Activated CD8-positive, alpha-beta memory T cell treated with anti-CD3 and anti-CD28 coated beads for 24 hours (primary cell): ENCODE data around the gene VPREB1.
"Not testable (repeated sequence)": the region's sequence is repeated elsewhere in the genome, so short reads cannot be mapped to it uniquely, and the experiment has no call there.

Source experiments
- DNase-seq: peaks from one replicate; pipeline ENCODE4 v3.0.0-alpha.2; 2020

Gene VPREB1

GRCh38 chr22:22246706-22247105 is 2.1 kb downstream of the VPREB1 start:
- no peak for DNase-seq

- DNase-seq = no peak
Measured at GRCh38 chr22:22248878-22249277, 4.3 kb downstream of the VPREB1 start.

- DNase-seq = not testable (repeated sequence)
Measured at GRCh38 chr22:22250651-22251050, 6.1 kb downstream of the VPREB1 start.

- DNase-seq = peak; percentile 26
Measured at GRCh38 chr22:22256133-22256532, 11.5 kb downstream of the VPREB1 start.

- DNase-seq = not testable (repeated sequence)
Measured at GRCh38 chr22:22258597-22259415, 14.2 kb downstream of the VPREB1 start.

- DNase-seq = not testable (repeated sequence)
Measured at GRCh38 chr22:22260169-22260568, 15.6 kb downstream of the VPREB1 start.

GRCh38 chr22:22260586-22260985 is 16.0 kb downstream of the VPREB1 start:
- DNase-seq = not testable (repeated sequence)

GRCh38 chr22:22262332-22263074 is 17.9 kb downstream of the VPREB1 start:
- not testable (repeated sequence) for DNase-seq

- DNase-seq = not testable (repeated sequence)
Measured at GRCh38 chr22:22263823-22264222, 19.2 kb downstream of the VPREB1 start.

- DNase-seq = not testable (repeated sequence)
Measured at GRCh38 chr22:22270036-22270676, 25.6 kb downstream of the VPREB1 start.

- not testable (repeated sequence) for DNase-seq
Measured at GRCh38 chr22:22277423-22277822, 32.8 kb downstream of the VPREB1 start.

- not testable (repeated sequence) for DNase-seq
Measured at GRCh38 chr22:22284962-22285756, 40.6 kb downstream of the VPREB1 start.

- not testable (repeated sequence) for DNase-seq
Measured at GRCh38 chr22:22286390-22287105, 42.0 kb downstream of the VPREB1 start.

- DNase-seq = not testable (repeated sequence)
Measured at GRCh38 chr22:22287106-22287626, 42.6 kb downstream of the VPREB1 start.

GRCh38 chr22:22289666-22290065 is 45.1 kb downstream of the VPREB1 start:
- DNase-seq = not testable (repeated sequence)

GRCh38 chr22:22291129-22291806 is 46.7 kb downstream of the VPREB1 start:
- DNase-seq = not testable (repeated sequence)

- DNase-seq = not testable (repeated sequence)
Measured at GRCh38 chr22:22292656-22293055, 48.1 kb downstream of the VPREB1 start.

GRCh38 chr22:22293436-22293835 is 48.9 kb downstream of the VPREB1 start:
- DNase-seq = not testable (repeated sequence)

- DNase-seq = not testable (repeated sequence)
Measured at GRCh38 chr22:22294641-22295040, 50.1 kb downstream of the VPREB1 start.
